ENCODE results near the gene PLB1. TPM values are rescaled to one million over a fixed set of nuclear protein-coding genes. Genes with fewer than 3 reads are reported as not detected.

The PLB1 gene
- total and polyA plus RNA-seq, 2 experiments from 2014 or later = 0.11 to 0.44 TPM

GRCh38 chr2:28509361-28509760, 13.5 kb downstream of the PLB1 start:
- Histone ChIP-seq H3K4me3 (no peak overlapping the region), H3K4me1 (ENCODE audit: insufficient read depth) (no peaks in the 10 kb centered on the region), H3F3A (ENCODE audit: insufficient read depth) (no peaks in the 10 kb centered on the region), H3K4me2 (ENCODE audit: unreplicated experiment) (no peak overlapping the region), H3K9me3 (ENCODE audit: low read depth) (no peaks in the 10 kb centered on the region), H3K9ac (no peak overlapping the region), H3K27me3 (replicated peaks; ENCODE audit: insufficient read depth) (peaks cover 20% of the 10 kb centered on the region), H3K27ac (no peak overlapping the region), H3K79me2 (ENCODE audit: insufficient read depth) (no peaks in the 10 kb centered on the region), H3K9me2 (ENCODE audit: insufficient read depth) (no peaks in the 10 kb centered on the region), H3K36me3 (ENCODE audit: low read depth) (no peaks in the 10 kb centered on the region), H4K20me1 (ENCODE audit: insufficient read depth) (no peaks in the 10 kb centered on the region), H2AFZ (no peak overlapping the region)
- TF ChIP-seq EZH2 (IDR thresholded peaks at IDR 0.05; ENCODE audit: insufficient read depth, poor library complexity, severe bottlenecking) (no peak), EZH2phosphoT487 (IDR thresholded peaks at IDR 0.05; ENCODE audit: insufficient read depth, low read depth) (no peak)
- no peak for DNase-seq
- WGBS, 2 experiments (ENCODE audit: low coverage in 1 of 2, low lambda C conversion rate in 2 of 2, missing lambda C conversion rate in 2 of 2) = 0 to 8% methylated on average over 1 of the region's 1 CpG
- in situ Hi-C loops (cut with MboI) = no loop called here

GRCh38 chr2:28510184-28510583, 14.3 kb downstream of the PLB1 start:
- in situ Hi-C loops (cut with MboI) = no loop called here
- WGBS, 2 experiments (ENCODE audit: low coverage in 1 of 2, low lambda C conversion rate in 2 of 2, missing lambda C conversion rate in 2 of 2) = 46 to 47% methylated on average over 2 of the region's 2 CpGs

DNA sequence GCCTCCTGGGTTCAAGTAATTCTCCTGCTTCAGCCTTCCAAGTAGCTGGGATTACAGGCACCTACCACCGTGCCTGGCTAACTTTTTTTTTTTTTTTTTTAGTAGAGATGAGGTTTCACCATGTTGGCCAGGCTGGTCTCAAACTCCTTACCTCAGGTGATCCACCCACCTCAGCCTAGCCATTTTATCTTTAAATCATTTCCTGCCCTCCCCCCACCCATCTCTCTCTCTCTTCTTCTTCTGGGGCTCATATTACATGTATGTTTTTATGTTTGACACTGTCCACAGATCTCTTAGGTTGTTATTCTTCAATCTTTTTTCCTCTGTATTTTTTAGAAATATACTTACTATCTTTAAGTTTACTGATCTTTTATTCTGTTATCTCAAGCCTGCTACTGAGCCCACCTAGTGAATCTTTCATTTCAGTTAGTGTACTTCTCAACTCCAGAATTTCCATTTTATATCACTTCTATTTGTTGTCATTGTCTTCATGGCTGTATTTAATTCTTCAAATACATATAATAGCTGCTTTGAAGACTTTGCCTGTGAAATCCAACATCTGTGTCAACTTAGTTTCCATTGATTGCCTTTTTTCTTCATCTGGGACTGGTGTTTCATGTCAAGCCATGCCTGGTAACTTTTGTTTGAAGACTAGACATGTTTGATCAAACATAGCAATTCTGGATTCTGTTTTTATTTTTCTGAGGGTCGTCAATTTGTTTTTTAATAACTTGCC, 16.2 kb downstream of the PLB1 start:
- peaks cover 39% of the 10 kb centered on the region for H3K27me3 ChIP-seq (replicated peaks; ENCODE audit: insufficient read depth)
- H3K27ac ChIP-seq = no peak overlapping the region
- no peaks in the 10 kb centered on the region for H3F3A ChIP-seq (ENCODE audit: insufficient read depth)
- no peaks in the 10 kb centered on the region for H4K20me1 ChIP-seq (ENCODE audit: insufficient read depth)
- in situ Hi-C loops (cut with MboI) = no loop called here
- no peaks in the 10 kb centered on the region for H3K4me1 ChIP-seq (ENCODE audit: insufficient read depth)
- no peak for TF ChIP-seq EZH2 (IDR thresholded peaks at IDR 0.05; ENCODE audit: insufficient read depth, poor library complexity, severe bottlenecking)
- no peak for TF ChIP-seq EZH2phosphoT487 (IDR thresholded peaks at IDR 0.05; ENCODE audit: insufficient read depth, low read depth)
- no peak for DNase-seq
- H3K9me2 ChIP-seq (ENCODE audit: insufficient read depth) = no peaks in the 10 kb centered on the region
- H3K4me3 ChIP-seq = no peak overlapping the region
- 31% methylated on average over 2 of the region's 2 CpGs for WGBS, 2 experiments (ENCODE audit: low coverage in 1 of 2, low lambda C conversion rate in 2 of 2, missing lambda C conversion rate in 2 of 2)
- H3K36me3 ChIP-seq (ENCODE audit: low read depth) = no peaks in the 10 kb centered on the region
- H2AFZ ChIP-seq = no peak overlapping the region
- H3K9me3 ChIP-seq (ENCODE audit: low read depth) = no peaks in the 10 kb centered on the region
- no peak overlapping the region for H3K4me2 ChIP-seq (ENCODE audit: unreplicated experiment)
- H3K9ac ChIP-seq = no peak overlapping the region
- H3K79me2 ChIP-seq (ENCODE audit: insufficient read depth) = no peaks in the 10 kb centered on the region

More at GRCh38 chr2:28510184-28510583, 14.3 kb downstream of the PLB1 start:
- Histone ChIP-seq H3F3A (ENCODE audit: insufficient read depth) (no peaks in the 10 kb centered on the region), H3K27me3 (replicated peaks; ENCODE audit: insufficient read depth) (peaks cover 26% of the 10 kb centered on the region), H4K20me1 (ENCODE audit: insufficient read depth) (no peaks in the 10 kb centered on the region), H3K27ac (no peak overlapping the region), H3K9me2 (ENCODE audit: insufficient read depth) (no peaks in the 10 kb centered on the region), H3K9me3 (ENCODE audit: low read depth) (no peaks in the 10 kb centered on the region), H3K4me2 (ENCODE audit: unreplicated experiment) (no peak overlapping the region), H3K9ac (no peak overlapping the region), H3K36me3 (ENCODE audit: low read depth) (no peaks in the 10 kb centered on the region), H3K4me1 (ENCODE audit: insufficient read depth) (no peaks in the 10 kb centered on the region), H2AFZ (no peak overlapping the region), H3K79me2 (ENCODE audit: insufficient read depth) (no peaks in the 10 kb centered on the region), H3K4me3 (no peak overlapping the region)
- DNase-seq = no peak
- TF ChIP-seq EZH2phosphoT487 (IDR thresholded peaks at IDR 0.05; ENCODE audit: insufficient read depth, low read depth) (no peak), EZH2 (IDR thresholded peaks at IDR 0.05; ENCODE audit: insufficient read depth, poor library complexity, severe bottlenecking) (no peak)

DNA sequence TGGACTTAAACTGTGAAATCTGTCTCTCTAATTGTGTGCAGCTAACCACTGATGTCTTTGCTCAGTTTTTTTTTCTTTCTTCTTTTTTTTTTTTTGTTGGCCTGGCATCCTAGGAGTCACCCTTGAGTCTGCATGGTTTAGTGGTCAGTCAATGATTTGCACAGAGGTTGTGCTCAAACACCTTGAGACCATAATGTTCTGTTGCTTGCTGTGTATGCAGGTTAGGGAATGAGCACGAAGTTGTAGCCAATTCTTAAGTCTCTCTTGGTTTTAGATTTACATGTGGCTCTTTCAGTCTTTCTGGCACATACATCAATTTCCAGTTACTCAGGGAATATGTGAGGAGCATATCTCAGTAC, 16.7 kb downstream of the PLB1 start:
- no peaks in the 10 kb centered on the region for H3K9me3 ChIP-seq (ENCODE audit: low read depth)
- no peak overlapping the region for H3K4me3 ChIP-seq
- no peaks in the 10 kb centered on the region for H3K79me2 ChIP-seq (ENCODE audit: insufficient read depth)
- no peak overlapping the region for H3K27ac ChIP-seq
- peaks cover 42% of the 10 kb centered on the region for H3K27me3 ChIP-seq (replicated peaks; ENCODE audit: insufficient read depth)
- no peaks in the 10 kb centered on the region for H4K20me1 ChIP-seq (ENCODE audit: insufficient read depth)
- no peak overlapping the region for H3K9ac ChIP-seq
- H3K4me2 ChIP-seq (ENCODE audit: unreplicated experiment) = no peak overlapping the region
- no peaks in the 10 kb centered on the region for H3K4me1 ChIP-seq (ENCODE audit: insufficient read depth)
- in situ Hi-C loops (cut with MboI) = no loop called here
- TF ChIP-seq EZH2 (IDR thresholded peaks at IDR 0.05; ENCODE audit: insufficient read depth, poor library complexity, severe bottlenecking) = no peak
- TF ChIP-seq EZH2phosphoT487 (IDR thresholded peaks at IDR 0.05; ENCODE audit: insufficient read depth, low read depth) = no peak
- DNase-seq = no peak
- no peak overlapping the region for H2AFZ ChIP-seq
- 7 to 24% methylated on average over 1 of the region's 1 CpG for WGBS, 2 experiments (ENCODE audit: low coverage in 1 of 2, low lambda C conversion rate in 2 of 2, missing lambda C conversion rate in 2 of 2)
- no peaks in the 10 kb centered on the region for H3F3A ChIP-seq (ENCODE audit: insufficient read depth)
- no peaks in the 10 kb centered on the region for H3K9me2 ChIP-seq (ENCODE audit: insufficient read depth)
- no peaks in the 10 kb centered on the region for H3K36me3 ChIP-seq (ENCODE audit: low read depth)
